NCI-H1417 treated with DMSO at 0.1 percent for 48 hours (cell line): ENCODE measurements around the gene CST7.

ENCODE experiments used
- DNase-seq: peaks from one replicate; lab custom pipeline; 2025; lab: John Stamatoyannopoulos, UW

The CST7 gene

DNA sequence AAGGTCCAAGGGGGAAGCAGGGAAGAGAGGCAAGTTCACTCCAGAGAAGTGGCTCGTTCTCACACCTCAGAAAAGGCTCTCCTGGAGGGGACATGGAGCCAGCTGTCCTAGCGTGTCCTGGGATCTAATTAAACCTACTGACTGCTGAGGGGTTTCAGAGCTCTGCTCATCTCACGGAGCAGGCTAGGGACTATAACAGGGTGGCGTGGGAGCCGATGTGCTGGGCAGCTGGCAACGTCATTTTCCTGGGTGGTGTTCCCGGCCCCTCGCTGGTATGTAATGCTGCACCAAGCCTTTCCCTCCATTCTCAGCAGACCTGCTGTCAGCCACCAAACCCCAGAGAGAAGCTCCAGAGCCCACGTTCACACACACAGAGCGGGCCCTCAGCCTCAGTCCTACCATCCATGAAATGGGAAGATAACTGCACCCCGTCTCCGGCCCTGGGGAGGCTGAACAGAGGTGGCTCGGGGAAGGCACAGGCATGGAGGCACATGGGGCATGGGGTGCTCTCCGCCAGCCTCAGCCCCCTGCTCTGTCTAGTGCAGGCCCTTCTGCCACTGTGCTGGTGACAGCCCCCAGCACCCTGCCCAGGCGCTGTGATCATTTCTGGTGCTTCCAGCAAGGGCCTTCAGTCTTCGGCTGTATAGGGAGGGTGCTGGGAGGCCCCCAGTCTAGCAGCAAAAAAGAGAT lies 1.9 kb downstream of the CST7 start:
- DNase-seq = no peak

- DNase-seq = no peak
These were observed 2.5 kb downstream of the CST7 start for GRCh38 chr20:24951536-24952083.

GRCh38 chr20:24952376-24953208 lies 3.5 kb downstream of the CST7 start:
- no peak for DNase-seq

GRCh38 chr20:24953209-24953575 lies 4.1 kb downstream of the CST7 start:
- DNase-seq = no peak

GRCh38 chr20:24953621-24954133 lies 4.6 kb downstream of the CST7 start:
- no peak for DNase-seq

DNA sequence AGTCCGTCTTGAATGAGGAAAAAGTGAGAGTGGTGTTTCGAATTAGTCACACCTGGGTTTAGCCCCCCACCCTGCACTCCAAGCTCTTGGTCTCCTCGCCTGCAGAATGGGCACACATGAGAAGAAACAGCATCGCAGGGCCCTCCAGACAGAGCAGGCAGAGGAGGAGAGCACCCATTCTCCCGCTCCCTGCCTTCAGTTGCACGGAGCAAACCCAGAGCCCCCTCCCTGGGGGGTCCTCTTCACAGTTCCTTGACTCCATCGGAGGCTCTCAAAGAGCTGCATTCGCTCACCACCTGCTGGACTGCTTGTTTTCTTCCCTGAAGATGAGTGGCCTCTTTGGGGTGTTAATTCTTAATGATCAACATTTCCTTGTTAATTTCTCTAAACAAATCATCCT lies 5.1 kb downstream of the CST7 start:
- no peak for DNase-seq

DNA sequence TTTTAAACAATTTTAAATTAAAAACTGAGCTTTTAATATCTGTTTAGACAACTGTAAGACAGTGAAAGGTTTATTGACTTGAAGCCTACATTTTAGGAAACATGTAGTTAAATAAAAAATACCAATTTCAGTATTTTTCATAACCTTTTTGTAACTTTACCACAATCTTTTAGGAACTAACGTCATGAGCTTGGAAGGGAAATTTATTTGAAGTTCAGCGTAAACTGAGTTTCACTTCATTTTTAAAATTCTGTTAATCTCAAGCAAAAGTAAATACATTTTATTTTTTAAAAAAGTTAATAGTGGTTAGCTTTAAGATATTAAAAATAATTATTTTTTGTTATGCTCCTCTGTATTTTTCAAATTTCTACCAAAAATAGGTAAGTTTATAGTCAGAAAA lies 5.5 kb downstream of the CST7 start:
- no peak for DNase-seq

DNA sequence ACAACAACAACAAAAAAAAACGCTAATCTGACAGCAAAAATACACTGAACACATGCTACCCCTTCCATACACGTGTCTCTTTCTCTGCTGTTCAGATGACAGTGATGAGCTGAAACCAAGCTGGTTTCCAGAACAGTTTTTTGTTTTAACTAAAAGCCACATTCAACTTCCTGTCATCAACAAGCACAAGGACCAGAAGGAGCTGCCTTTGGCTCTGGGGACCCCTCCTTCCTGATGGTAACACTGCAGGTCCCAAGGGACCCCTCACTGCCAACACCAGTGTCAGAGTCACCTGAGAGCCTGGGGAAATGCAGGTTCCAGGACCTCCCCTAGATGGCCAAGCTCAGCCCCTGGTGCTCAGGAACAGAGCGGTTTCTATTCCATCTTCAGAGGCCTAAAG lies 6.0 kb downstream of the CST7 start:
- no peak for DNase-seq

DNA sequence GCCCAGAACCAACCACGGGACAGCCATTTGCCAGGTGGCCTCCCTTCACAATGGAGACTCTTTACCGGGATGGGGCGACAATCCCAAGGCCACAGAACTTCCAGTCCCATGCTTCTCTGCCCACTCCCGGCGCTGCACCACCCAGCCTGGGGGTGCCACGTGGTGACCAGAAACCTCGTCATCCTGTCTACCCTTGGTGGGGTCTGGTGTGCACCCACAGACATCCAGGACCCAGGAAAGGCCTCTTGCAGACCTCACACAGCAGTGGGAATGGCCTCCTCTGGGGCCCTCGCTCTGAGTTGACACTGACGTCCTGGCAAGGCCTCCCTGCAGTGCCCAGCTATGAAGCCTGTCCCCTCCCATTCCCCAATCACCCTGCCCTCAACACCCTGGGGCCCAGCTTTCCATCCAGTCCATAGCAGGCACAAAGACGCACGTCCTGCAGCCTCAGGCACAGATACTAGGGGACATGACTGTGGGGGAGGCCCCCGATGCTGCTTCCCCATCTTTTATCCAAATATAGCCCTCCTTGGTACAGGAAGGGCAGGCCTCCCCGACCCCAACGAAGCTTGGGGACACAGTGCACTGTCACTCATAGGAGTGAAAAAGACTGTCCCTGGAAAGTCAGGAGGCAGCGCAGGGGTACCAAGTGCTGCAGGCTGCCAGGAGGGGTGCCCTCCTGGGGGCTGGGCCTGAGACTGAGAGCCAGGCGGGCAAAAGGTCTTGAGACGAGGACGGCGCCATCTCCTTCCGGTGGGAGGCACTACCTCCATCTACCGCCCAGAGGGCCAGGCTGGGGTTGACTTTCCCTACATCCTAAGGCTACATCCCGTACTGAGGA lies 7.2 kb downstream of the CST7 start:
- no peak for DNase-seq

GRCh38 chr20:24957326-24958016 lies 8.4 kb downstream of the CST7 start:
- DNase-seq = no peak

DNA sequence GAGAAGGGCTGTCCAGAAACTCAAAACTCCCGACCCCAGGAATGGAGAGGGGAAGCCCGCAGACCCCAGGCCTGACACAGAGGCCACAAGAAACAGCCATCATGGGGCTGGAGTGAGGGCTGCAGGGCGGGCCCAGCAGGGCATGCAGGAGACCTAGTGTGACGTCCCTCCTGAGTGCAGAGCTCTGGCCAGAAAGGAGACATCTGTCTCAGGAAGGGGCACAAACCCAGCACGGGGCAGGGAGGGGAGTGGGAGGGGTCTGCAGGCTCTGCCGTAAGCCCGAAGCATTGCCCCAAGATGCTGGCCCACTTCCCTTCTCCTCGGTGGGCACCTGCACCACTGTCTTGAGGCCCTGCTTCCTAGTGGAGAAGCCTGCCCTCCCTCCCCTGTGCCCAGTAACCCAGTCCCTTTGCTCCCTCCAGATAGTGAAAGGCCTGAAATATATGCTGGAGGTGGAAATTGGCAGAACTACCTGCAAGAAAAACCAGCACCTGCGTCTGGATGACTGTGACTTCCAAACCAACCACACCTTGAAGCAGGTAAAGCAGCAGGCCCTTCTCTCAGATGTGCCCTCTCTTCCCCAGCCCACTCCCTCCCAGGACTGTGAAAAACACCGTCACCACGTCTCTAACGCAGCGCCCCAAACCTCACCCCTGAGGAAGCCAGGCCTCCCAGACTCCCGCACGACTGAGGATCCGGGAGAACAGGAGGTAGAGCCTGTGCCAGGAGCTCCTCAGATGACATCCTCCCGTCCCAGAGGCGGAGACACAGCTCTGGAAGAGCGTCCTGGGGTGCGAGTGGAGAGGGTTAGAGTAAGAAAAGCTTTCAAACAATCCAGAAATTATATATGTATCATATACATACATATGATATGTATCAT lies 9.7 kb downstream of the CST7 start:
- DNase-seq = no peak

DNA sequence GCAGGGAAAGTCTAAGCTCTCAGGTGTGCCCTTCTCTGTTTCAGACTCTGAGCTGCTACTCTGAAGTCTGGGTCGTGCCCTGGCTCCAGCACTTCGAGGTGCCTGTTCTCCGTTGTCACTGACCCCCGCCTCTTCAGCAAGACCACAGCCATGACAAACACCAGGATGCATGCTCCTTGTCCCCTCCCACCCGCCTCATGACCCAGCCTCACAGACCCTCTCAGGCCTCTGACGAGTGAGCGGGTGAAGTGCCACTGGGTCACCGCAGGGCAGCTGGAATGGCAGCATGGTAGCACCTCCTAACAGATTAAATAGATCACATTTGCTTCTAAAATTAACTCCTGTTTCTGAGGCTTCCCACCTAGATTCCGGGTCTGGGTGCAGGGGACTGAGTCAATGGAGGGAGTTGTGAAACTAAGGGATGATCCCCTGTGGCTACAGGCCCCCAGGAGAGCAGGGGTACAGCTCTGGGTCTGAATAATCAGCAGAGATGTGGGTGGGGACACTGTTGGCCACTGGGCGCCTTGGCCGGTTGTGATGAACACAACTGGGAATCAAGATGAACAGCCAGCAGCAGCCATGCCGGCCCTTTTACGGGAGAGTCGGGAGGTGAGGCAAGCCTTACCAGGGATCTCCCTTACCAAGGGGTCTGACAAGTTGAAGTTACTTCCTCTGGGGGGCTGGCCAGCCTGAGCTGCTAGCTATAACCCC lies 10.7 kb downstream of the CST7 start:
- no peak for DNase-seq

DNA sequence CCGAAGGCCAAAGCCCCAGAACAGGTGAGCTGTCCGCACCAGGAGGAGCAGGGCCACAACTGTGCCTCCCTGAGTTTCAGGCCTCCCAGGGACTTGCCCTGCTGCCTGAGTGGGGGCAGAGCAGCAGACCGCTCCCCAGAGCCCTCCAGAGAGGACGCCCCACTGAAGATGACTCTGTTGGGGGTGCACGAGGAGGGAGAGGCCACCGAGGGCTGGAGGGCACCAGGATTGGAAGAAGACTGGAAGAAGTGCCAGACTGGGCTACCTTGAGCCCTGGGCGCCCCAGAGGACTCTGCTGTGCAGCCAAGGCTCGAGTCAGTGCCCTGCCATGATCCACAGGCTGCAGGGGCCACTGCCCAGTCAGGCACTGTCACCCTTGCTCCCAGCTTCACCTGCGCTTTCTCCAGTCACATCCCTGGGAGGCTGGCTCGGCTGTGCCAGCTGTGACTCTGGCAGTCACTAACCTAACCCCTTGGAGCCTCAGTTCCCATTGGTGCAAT lies 11.3 kb downstream of the CST7 start:
- DNase-seq = no peak

DNA sequence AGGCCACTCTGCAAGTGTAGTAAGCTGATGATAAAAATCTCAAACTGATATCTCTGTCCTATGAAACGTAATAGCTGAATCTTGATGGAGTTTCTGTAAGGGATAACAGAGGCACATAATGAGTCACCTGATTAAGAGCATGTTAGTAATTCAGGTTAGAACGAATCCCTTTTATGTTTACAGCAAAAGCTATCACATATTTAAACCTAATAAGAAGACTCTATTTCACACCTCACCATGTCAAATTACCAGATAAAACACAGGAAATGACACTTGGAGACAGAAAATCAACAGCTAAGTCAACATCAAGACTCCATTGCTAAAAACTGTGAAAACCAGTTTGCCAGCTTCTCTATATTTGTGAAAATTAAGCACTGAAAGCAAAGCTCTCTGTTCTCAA lies 11.8 kb downstream of the CST7 start:
- no peak for DNase-seq

GRCh38 chr20:24961384-24962181 lies 12.5 kb downstream of the CST7 start:
- DNase-seq = no peak

DNA sequence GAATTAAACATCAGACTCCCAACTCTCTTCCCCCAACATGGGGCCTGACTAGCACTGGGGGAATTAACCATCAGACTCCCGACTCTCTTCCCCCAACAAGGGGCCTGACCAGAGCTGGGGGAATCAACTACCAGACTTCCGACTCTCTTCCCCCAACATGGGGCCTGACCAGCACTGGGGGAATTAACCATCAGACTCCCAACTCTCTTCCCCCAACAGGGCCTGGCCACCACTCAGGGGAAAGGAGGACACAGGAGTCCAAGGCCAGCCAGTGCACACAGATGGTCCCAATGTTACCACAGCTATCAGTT lies 13.1 kb downstream of the CST7 start:
- DNase-seq = no peak

DNA sequence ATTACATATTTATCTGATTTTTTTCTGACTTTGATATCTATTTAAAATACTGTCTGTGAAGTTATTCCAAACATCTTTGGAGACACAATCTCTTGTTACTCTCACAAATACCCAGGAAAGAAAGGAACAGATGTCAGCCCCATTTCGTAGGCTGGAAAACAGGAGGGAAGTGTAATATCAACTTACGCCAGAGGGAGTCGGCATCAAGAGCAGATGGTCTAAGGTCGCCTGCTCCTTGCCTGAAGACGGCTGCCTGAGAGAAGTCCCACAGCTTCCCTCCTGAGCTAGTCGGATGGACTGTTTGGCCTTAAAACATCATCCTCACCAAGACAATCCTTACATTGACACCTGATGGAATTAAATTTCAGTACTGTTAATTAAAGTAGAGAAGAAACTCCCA lies 13.4 kb downstream of the CST7 start:
- DNase-seq = no peak

DNA sequence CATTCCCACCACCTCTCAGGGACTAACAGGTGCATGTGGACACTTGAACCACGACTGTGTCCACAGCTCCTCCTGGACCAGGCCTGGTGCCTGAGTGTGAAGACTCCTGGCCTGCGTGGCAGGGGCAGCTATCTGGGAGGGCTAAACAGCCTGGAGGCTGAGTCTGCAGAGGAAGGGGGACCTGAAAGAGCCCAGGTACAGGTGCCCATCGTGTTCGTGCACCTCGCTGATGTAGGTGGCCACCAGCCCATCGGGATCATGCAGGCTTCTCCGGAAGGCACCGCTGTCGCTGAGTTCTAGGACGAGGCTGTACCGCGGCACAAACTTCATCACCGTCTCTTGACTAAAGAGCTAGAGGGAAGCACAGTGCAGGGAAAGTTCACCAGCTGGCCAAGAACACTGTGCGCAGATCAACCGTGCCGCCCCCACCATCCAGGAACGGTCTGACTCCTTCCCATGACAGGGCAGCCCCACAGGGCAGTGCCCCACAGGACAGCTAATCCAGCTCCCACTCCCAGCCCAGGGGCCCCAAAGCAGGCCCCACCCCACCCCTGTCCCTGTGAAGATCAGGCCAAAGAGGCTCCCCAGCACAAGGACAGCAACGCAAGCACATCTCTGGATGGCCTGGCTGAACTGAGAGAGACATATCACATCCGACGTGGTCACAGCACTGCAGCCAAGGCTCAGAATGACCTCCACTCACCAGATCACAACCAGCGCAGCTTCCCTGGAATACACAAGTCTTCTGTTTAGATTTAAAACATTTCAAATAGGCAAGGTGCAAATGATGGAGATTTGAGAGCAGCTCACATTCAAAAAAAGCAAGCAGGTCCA lies 14.8 kb downstream of the CST7 start:
- DNase-seq = no peak
